ENCODE measurements around the gene CHIC2.
A peak's percentile ranks its signal among the peaks of the same experiment; 100 is the strongest.

CHIC2 gene

DNA sequence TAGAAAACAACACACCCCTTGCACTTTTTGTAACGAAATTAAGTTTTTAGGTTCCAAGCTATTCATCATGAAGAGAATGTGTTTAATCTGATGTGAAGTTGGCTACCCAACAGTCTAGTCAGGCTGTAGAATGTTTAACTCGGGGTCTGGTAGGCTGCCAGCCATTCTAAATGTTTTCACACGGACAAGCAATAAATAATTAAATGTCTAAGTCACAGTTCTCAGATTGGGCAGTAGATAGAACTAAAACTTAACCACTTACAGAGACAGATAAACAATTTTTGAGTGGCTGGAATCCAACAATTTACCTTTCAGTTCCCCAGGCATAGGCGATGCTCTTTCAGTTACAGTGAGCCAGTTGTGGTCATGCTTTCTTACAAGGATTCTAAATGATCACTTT, 66.5 kb downstream of the CHIC2 start:
- no peak for DNase-seq

DNA sequence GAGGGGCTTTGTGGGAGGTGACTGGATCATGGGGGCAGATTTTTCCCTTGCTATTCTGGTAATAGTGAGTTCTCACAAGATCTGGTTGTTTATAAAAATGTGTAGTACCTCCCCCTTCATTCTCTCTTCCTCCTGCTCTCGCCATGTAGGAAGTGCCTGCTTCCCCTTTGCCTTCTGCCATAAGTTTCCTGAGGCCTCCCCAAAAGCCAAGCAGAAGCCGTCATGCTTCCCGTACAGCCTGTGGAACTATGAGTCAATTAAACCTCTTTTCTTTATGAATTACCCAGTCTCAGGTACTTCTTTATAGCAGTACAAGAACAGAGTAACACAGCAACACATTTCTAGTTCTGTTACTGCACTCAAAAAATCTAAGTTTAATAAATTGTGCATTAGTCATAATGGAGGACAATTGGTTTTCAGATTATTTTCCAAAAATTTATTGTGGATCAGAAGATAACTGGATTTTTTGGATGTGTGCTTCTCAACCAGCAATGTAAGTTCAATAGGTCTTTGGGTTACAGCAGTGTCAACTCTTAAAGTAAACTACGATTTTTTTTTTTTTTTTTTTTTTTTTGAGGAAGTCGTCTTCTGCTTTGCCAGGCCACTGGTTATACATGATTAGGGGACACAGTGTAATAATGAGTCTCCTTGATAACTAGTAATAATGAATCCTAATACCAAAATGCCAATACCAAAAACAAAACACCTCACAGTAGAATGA, 69.9 kb downstream of the CHIC2 start:
- DNase-seq: peak; percentile 61

DNA sequence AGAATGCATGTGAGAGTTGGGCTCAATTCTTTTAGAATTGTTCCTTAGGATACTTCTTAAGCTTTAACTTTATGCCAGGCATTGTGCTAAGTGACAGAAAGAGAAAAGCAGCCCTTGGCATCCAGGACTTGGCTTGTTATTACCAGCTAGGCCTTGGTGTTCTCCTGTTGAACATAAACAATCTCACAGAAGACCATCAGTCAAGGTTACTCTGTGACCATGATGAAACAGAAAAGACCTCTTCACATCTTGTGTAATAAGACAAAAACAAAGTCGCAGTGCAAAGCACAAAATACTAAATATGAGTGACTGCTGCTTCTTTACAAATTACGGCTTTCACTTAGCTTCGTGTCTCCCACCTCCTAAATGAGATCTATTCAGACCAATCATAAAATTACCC, 71.6 kb downstream of the CHIC2 start:
- DNase-seq: no peak

DNA sequence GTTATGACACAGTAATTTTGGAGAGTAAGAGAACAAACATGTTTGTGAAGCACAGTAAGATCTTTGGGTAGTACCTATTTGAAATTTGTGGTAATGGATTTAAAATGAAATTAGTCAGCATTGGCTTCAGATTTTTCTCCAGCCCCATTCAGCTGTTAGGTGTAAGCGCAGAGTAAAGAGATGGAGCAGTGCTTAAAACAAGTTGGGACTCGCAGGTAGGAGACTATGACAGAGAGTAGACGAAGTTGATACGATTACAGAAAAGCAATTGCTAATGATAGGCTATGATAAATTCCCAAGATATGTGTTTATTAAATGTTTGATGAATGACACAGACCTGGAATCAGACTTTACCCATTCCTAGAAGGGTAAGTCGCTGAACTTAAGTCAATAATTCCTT, 72.6 kb downstream of the CHIC2 start:
- no peak for DNase-seq

DNA sequence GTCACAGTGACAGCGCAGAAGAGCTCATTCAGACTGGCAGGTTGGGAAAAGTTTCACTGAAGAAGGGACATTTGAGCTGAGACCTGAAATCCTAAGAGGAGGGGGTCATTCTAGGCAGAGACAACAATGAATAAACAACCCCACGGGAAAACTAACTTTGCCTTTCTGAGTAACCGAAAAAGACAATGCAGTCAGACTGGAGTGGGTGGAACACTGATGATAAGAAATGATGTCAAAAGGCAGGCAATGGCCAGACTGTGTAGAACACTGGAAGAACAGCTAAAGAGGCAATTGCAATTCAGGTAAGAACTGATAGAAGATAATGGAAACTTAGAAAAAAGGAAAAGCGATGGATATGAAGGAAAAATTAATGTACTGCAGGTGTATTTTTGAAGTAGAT, 73.8 kb downstream of the CHIC2 start:
- DNase-seq: no peak

DNA sequence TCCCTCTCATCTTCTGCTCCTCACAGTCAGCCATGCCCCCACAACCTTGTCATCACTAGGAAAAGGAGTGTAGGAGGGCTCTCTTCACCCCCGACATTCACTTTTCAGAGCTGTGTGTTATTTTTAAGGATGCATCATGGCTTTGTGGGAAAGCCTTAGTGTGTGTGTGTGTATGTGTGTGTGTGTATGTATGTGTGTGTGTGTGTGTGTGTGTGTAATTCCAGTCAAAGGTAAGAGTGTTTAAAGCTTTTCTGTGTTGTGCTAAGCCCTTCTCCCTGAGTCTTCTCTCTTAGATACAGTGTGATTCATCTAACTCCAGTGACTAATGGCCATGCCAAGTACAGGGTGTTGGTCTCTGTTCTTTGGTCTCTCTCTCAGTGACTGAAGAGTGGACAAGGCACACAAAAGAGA, 76.6 kb downstream of the CHIC2 start:
- no peak for DNase-seq

DNA sequence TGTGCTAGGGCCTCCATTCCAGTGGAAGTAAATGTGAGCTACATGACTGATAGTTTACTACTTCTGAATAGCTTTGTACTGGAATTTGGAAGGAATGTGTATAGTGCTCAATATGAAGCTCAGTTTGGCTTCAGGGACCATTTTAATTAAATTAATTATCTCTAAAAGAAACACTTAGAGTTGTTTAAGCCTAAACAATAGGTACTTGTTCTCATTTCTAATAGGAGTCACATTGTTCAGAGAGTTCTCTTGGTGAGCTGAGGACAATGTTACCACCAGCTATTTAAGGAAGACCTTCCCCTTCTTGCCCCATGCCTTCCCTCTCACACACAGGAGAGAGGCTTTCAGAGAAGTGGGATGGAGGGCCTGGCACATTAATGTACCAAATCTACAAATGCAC, 78.3 kb downstream of the CHIC2 start:
- DNase-seq: no peak

DNA sequence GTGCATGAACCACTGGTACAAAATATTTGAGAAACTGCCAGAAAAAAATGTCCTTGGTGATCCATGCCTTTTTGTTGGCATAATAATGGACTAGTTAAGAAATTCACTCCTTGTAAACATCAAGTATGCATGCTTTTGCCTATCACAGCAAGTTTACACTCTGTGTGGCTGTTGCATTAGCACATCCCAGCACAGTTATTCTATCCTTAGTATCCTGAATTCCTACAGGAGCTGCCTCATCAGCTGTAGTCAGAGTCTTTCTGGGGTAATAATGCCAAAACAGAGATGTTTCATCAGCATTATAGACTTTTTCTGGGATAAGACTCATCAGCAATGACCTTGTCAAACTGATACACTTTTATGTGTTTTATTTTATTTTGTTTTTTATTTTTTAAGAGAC, 82.8 kb downstream of the CHIC2 start:
- DNase-seq: no peak

DNA sequence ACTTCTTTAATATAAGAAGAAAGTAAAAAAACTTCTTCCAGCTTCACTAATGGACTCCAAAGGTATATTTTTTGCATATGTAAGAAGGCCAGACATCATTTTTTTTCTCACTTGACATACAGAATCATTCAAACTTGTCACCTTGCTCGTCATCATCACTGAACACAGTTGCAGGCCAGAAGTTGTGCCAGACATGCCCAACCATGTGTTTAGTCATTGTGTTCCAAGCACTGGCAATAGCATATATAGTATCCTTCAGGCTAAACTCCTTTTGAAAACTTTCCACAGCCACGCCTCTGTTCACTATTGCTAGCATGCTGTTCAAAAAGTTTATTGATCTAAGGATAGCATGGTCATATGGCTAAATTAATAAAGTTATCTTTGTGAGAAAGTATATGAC, 83.3 kb downstream of the CHIC2 start:
- DNase-seq: no peak

DNA sequence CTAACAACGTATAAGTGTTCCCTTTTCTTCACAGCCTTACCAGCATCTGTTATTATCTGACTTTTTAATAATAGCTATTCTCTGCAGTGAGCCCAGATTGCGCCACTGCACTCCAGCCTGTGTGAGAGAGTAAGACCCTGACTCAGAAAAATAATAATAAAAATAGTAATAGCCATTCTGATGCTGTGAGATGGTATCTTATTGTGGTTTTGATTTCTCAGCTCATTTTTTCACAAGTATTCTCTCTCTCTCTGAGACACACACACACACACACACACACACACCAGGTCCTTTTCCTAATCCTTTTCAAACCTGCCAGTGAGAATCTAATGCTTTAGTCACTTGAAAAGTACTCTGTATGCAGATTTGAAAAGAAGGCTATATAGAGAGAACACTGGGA, 89.8 kb downstream of the CHIC2 start:
- no peak for DNase-seq

DNA sequence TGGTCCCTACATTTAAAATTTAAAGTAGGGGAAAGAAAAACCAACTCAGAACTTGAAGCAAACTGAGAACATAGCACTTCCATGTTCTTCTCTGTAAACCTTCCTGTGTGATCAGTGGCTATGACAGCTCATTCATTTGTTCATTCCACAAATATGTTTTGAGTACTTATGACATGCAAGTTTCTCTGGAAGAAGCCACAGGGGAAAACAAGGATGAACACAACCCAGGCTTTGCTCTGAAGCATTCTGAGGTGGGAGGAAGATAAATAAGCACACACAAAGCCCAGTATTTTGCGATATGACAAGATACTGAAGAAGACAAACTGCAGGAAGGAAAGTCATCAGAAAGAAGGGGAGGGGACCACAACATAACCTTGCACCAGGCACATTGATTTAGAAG, 96.4 kb downstream of the CHIC2 start:
- no peak for DNase-seq

DNA sequence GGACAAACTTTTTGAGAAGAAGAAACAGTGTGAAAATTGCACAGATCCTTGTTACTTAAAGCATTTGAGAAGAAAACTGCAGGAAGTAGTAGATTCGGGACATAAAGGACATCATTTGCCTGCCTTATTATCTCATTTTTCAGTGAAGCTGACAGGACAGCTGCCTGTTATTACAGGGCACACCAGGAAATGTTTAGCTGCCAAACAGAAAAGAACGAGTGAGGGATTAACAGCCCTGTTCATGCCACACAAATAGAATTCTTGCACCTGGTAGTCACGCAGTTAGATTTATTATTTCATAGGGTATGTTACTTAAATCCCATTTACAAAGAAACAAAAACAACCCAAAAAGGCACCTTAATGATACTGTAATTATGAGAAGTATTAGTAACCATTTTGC, 100.6 kb downstream of the CHIC2 start:
- DNase-seq: no peak

DNA sequence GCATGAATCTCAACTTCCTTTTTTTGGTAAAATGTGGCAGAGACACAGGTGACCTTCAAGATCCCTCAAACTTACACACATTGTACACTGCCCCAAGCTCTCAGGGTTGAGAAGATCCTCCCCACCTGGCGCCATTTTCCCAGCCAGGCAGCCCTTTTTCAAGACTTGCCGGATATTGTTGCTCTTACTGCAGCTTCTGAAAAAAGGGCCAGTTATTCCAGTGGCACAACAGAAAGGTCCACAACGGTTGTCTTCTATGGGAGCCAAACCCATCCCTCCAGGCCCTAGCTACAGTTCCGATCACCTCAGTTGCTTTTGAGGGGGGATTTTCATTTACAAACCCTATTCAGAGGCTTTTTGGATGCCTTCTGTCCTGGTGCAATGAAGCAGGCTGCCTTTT, 101.1 kb downstream of the CHIC2 start:
- no peak for DNase-seq

DNA sequence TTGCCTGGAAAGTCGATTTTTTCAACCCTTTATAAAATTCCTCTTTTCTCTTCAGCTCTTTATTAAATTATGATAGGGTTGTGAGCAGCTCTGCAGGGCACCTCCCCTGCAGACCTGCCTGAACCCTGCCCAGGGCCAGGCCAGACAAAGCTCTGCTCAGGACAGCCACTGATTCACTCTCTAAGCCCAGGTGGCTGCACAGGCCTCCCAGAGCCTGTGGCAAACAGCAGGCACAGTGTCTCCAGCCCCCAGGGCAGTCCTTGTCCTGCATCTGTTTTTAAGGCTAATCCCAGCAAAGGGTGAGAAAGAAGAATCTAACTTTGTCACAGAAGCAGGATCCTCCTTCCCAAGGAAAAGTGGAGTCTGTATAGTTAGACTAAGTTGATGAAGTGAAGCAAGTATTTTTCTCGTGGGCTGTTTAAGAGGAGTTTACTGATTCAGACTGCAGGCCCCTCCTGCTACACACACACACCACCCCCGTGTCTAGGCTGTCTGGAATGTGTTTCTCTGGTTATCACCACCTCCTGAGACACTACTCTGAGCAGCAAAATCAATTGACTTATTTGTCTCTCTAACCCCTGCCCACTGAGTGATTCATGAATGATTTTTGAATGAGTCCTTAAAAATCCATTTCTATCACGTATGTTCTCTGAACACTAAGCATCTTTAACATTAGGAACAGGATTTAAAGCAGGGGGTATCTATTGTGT, 101.7 kb downstream of the CHIC2 start:
- DNase-seq: no peak

DNA sequence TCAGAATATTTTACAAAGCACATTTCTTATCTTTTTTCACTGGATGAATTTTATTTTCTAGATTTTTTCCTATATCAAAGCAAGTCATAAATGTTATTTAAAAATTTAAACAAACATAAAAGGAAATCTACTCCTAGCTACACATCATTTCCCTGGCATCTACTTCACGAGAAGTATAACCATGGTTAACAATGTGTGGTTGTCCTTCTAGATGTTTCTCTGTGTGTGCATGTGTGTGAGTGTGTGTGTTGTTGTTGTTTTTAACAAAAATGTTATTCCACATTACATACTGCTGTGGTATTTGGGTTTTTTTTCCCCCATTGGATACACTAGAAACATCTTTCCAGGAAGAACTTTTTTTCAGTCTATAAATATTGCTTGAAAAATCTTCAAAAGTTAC, 103.1 kb downstream of the CHIC2 start:
- DNase-seq: no peak

DNA sequence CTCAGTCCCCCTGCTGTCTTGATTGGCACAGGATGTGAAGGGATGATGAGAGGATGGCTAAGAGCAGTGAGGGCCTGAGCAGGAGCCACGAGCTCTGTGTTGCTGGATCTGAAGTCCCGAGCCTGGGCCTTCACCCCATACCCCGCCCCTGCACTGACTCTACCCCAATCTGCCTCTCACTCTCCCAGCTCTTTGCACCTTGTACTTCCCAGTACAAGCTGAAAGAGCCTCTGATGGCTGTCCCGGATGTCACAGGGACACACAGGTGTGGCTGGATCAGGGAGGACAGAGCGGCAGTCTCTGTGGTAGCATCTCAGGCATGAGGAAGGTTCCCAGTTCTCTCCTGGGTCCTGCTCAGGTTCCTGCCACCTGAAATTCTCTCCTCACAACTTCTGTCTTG, 103.6 kb downstream of the CHIC2 start:
- DNase-seq: no peak
